HepG2 (cell line): ENCODE measurements around the gene C2. TPM values are rescaled to one million over a fixed set of nuclear protein-coding genes. Genes with fewer than 3 reads are reported as not detected.

ENCODE experiments used
- AGO2 ChIP-seq: fragments of 200-400 bp; formaldehyde crosslinking; optimal IDR thresholded peaks from 2 replicates; pipeline ENCODE3; 2017; ENCODE audit warnings: mild to moderate bottlenecking, low read depth, low read length, moderate library complexity
- BATF2 ChIP-seq: sonication (generic); formaldehyde crosslinking; IDR thresholded peaks from 2 replicates; pipeline ENCODE4 v1.8.0; 2022; ENCODE audit warnings: mild to moderate bottlenecking, missing genetic modification reagents, moderate library complexity
- ELK4 ChIP-seq: sonication (generic); formaldehyde crosslinking; IDR thresholded peaks from 2 replicates; pipeline ENCODE4 v1.9.0; 2021; ENCODE audit warnings: missing genetic modification reagents, borderline replicate concordance
- HIC2 ChIP-seq: sonication (generic); formaldehyde crosslinking; IDR thresholded peaks from 2 replicates; pipeline ENCODE4 v1.9.0; 2022; ENCODE audit warnings: low read depth, missing genetic modification reagents
- NCOA5 ChIP-seq: sonication (generic); formaldehyde crosslinking; IDR thresholded peaks from 2 replicates; pipeline ENCODE4 v1.4.0; 2020; ENCODE audit warnings: missing genetic modification reagents
- NKX3-1 ChIP-seq: sonication (generic); formaldehyde crosslinking; IDR thresholded peaks from 2 replicates; pipeline ENCODE4 v1.5.0; 2020; ENCODE audit warnings: missing genetic modification reagents
- RXRA ChIP-seq: sonication (generic); formaldehyde crosslinking; IDR thresholded peaks from 2 replicates; pipeline ENCODE4 v1.5.1; 2020; ENCODE audit warnings: missing genetic modification reagents
- SRF ChIP-seq: IDR thresholded peaks from 2 replicates; pipeline ENCODE4 v1.6.1; 2011; ENCODE audit warnings: mild to moderate bottlenecking, low read depth, low read length, moderate library complexity
- TCF7 ChIP-seq: sonication (generic); IDR thresholded peaks from 2 replicates; pipeline ENCODE4 v1.6.1; 2016; ENCODE audit warnings: antibody characterized with exemption, low read depth
- THAP8 ChIP-seq: sonication (generic); formaldehyde crosslinking; IDR thresholded peaks from 2 replicates; pipeline ENCODE4 v1.5.1; 2020; ENCODE audit warnings: missing genetic modification reagents, mild to moderate bottlenecking, borderline replicate concordance
- ZBTB46 ChIP-seq: sonication (generic); formaldehyde crosslinking; IDR thresholded peaks from 2 replicates; pipeline ENCODE4 v1.4.0; 2020; ENCODE audit warnings: mild to moderate bottlenecking, missing genetic modification reagents, borderline replicate concordance
- ZMAT5 ChIP-seq: sonication (generic); formaldehyde crosslinking; IDR thresholded peaks from 2 replicates; pipeline ENCODE4 v1.5.0; 2020; ENCODE audit warnings: mild to moderate bottlenecking, low read depth, missing genetic modification reagents, borderline replicate concordance
- ZNF253 ChIP-seq: sonication (generic); formaldehyde crosslinking; IDR thresholded peaks from 2 replicates; pipeline ENCODE4 v1.8.0; 2022; ENCODE audit warnings: mild to moderate bottlenecking, missing genetic modification reagents, borderline replicate concordance
- ZNF274 ChIP-seq: sonication (generic); formaldehyde crosslinking; IDR thresholded peaks from 2 replicates; pipeline ENCODE4 v1.5.1; 2020; ENCODE audit warnings: mild to moderate bottlenecking, missing genetic modification reagents
- ZNF354B ChIP-seq: sonication (generic); formaldehyde crosslinking; IDR thresholded peaks from 2 replicates; pipeline ENCODE4 v1.8.0; 2022; ENCODE audit warnings: mild to moderate bottlenecking, missing genetic modification reagents
- ZNF383 ChIP-seq: sonication (generic); formaldehyde crosslinking; IDR thresholded peaks from 2 replicates; pipeline ENCODE4 v1.4.0; 2020; ENCODE audit warnings: missing genetic modification reagents, mild to moderate bottlenecking, borderline replicate concordance
- ZNF607 ChIP-seq: sonication (generic); formaldehyde crosslinking; IDR thresholded peaks from 2 replicates; pipeline ENCODE4 v1.5.1; 2020; ENCODE audit warnings: missing genetic modification reagents, mild to moderate bottlenecking, borderline replicate concordance
- ZNF879 ChIP-seq: sonication (generic); formaldehyde crosslinking; IDR thresholded peaks from 2 replicates; pipeline ENCODE4 v1.8.1; 2023; ENCODE audit warnings: missing genetic modification reagents
- ZXDC ChIP-seq: sonication (generic); formaldehyde crosslinking; IDR thresholded peaks from 2 replicates; pipeline ENCODE4 v1.5.0; 2020; ENCODE audit warnings: mild to moderate bottlenecking, missing genetic modification reagents
- polyA plus RNA-seq, 8 experiments: library from polyadenylated mRNA; depleted of rRNA in 3 of 8; stranded (reverse) in 7 of 8; unstranded in 1 of 8; fragments of >200 nt; fragmentation: Illumina TruSeq in 4 of 8; extraction: Trizol in 4 of 8; gene quantifications; 2 replicates each; pipeline versions ENCODE4 v1.2.1 to v1.2.3, GENCODE V29; 2011 to 2016; ENCODE audit warnings: low read depth in 4 of 8, missing spikeins in 1 of 8, mixed read lengths in 1 of 8; ENCODE audit not compliant: insufficient read depth in 1 of 8
- total RNA-seq, 5 experiments: library from RNA; depleted of rRNA; stranded (reverse); fragments of >200 nt; fragmentation: Illumina TruSeq; extraction: Trizol; gene quantifications; 2 replicates each; pipeline ENCODE4 v1.2.3, GENCODE V29; 2016; ENCODE audit warnings: low read depth in 1 of 5

Gene C2
- total and polyA plus RNA-seq, 2 of the 13 experiments (the other 11 are each of a cell fraction or from before 2014, with no cell fraction given): 165 to 307 TPM

- TF ChIP-seq ELK4 (CRISPR knock-in tag) (no peak), TCF7 (no peak), RXRA (CRISPR knock-in tag) (no peak), ZNF253 (CRISPR knock-in tag) (0 out of 2 replicates have a peak, but pooled peaks have one; percentile 17), ZNF607 (CRISPR knock-in tag) (0 out of 2 replicates have a peak, but pooled peaks have one; percentile 63), THAP8 (CRISPR knock-in tag) (0 out of 2 replicates have a peak, but pooled peaks have one; percentile 61), ZXDC (CRISPR knock-in tag) (peak; percentile 82; the same call in 1 of the 2 replicates), ZNF274 (peak; percentile 60; the same call in 1 of the 2 replicates), SRF (no peak), ZMAT5 (CRISPR knock-in tag) (no peak), HIC2 (CRISPR knock-in tag) (0 out of 2 replicates have a peak, but pooled peaks have one; percentile 47), AGO2 (no peak), BATF2 (CRISPR knock-in tag) (0 out of 2 replicates have a peak, but pooled peaks have one; percentile 71), ZNF383 (CRISPR knock-in tag) (no peak), NCOA5 (CRISPR knock-in tag) (no peak), ZNF879 (CRISPR knock-in tag) (peak; percentile 18; the same call in 1 of the 2 replicates), NKX3-1 (CRISPR knock-in tag) (no peak), ZNF354B (CRISPR knock-in tag) (no peak), ZBTB46 (CRISPR knock-in tag) (peak; percentile 19; the same call in 1 of the 2 replicates)
- TF ChIP-seq, all 625 proteins: peak for 29
Observed at GRCh38 chr6:31958412-31958740, 30.9 kb downstream of the C2 start (continued).
